Endothelial cell of umbilical vein (primary cell): Measurements from ENCODE around the gene ARHGAP29. TPM values are rescaled to one million over a fixed set of nuclear protein-coding genes. Genes with fewer than 3 reads are reported as not detected.
"Not testable (repeated sequence)": the region's sequence is repeated elsewhere in the genome, so short reads cannot be mapped to it uniquely, and the experiment has no call there.

ENCODE experiments used
- BruUV-seq: library from RNA; stranded (reverse); fragments of 400-500 nt; replicated peaks from 2 replicates; lab custom pipeline; 2021; lab: Mats Ljungman, UMichigan
- CTCF ChIA-PET: fragments of 300-600, 350-600 bp; sonication (Branson Sonifier 250); formaldehyde crosslinking; loops from one replicate; lab custom pipeline; 2021; ENCODE audit warnings: antibody characterized with exemption, inconsistent platforms; lab: Charles Lee
- POLR2A ChIA-PET: fragments of 300-600, 350-600 bp; sonication (Branson Sonifier 250); formaldehyde crosslinking; loops from one replicate; lab custom pipeline; 2021; ENCODE audit warnings: antibody characterized with exemption, inconsistent platforms; lab: Charles Lee
- DNase-seq: peaks from one replicate; pipeline ENCODE4 v3.0.0-alpha.2; 2011; ENCODE audit warnings: low read depth, low spot score
- FAIRE-seq: peaks from 2 replicates; lab custom pipeline; 2011; peaks lifted over from hg19 to GRCh38; lab: Jason Lieb, UNC
- H2AFZ ChIP-seq: 2 replicates; pipeline ENCODE4 v1.6.0; 2012; ENCODE audit warnings: low read depth, low read length, control low read depth, inconsistent platforms
- H3K27ac ChIP-seq: 2 replicates; pipeline ENCODE4 v1.5.1; 2011; ENCODE audit warnings: low read depth, mild to moderate bottlenecking, control low read depth, low read length, moderate library complexity; ENCODE audit not compliant: insufficient read depth
- H3K27me3 ChIP-seq, 2 experiments: 2 replicates each; pipeline versions ENCODE4 v1.6.0 to v1.6.1; 2011; ENCODE audit warnings: low read length in 2 of 2, mixed read lengths in 1 of 2; ENCODE audit not compliant: control insufficient read depth in 2 of 2, insufficient read depth in 2 of 2
- H3K36me3 ChIP-seq, 2 experiments: 2 replicates in 1 of 2; 3 replicates in 1 of 2; pipeline ENCODE4 v1.5.1; 2011; ENCODE audit warnings: low read length in 2 of 2, mild to moderate bottlenecking in 1 of 2, moderate library complexity in 1 of 2; ENCODE audit not compliant: control insufficient read depth in 2 of 2, insufficient read depth in 2 of 2; ENCODE audit errors: extremely low read depth in 1 of 2
- H3K4me1 ChIP-seq: 3 replicates; pipeline ENCODE4 v1.5.1; 2011; ENCODE audit warnings: mild to moderate bottlenecking, low read length; ENCODE audit not compliant: control insufficient read depth, insufficient read depth; ENCODE audit errors: extremely low read depth
- H3K4me2 ChIP-seq: 2 replicates; pipeline ENCODE4 v1.6.1; 2011; ENCODE audit warnings: low read length, control low read depth, mixed read lengths; ENCODE audit not compliant: insufficient read depth
- H3K4me3 ChIP-seq, 3 experiments: fragments of 200-600 bp in 1 of 3; sonication (generic), shearing (Covaris generic) in 1 of 3; replicated peaks in 1 of 3; 2 replicates each; pipeline ENCODE4 v1.5.1; 2011 to 2016; ENCODE audit warnings: control low read depth in 3 of 3, low read length in 3 of 3, mild to moderate bottlenecking in 2 of 3, inconsistent platforms in 1 of 3, low read depth in 1 of 3, moderate library complexity in 1 of 3; ENCODE audit not compliant: insufficient read depth in 1 of 3
- H3K79me2 ChIP-seq: 2 replicates; pipeline ENCODE4 v1.6.0; 2012; ENCODE audit warnings: low read length, inconsistent platforms; ENCODE audit not compliant: control insufficient read depth, insufficient read depth
- H3K9ac ChIP-seq: replicated peaks from 2 replicates; pipeline ENCODE3; 2011; ENCODE audit warnings: low read length, control low read depth; ENCODE audit not compliant: insufficient read depth; ENCODE audit errors: extremely low read depth
- H3K9me1 ChIP-seq: replicated peaks from 3 replicates; pipeline ENCODE4 v1.6.0; 2011; ENCODE audit warnings: mild to moderate bottlenecking, low read length; ENCODE audit not compliant: control insufficient read depth, insufficient read depth; ENCODE audit errors: extremely low read depth
- H3K9me3 ChIP-seq: replicated peaks from 2 replicates; pipeline ENCODE4 v1.5.1; 2012; ENCODE audit warnings: low read length, inconsistent platforms; ENCODE audit not compliant: control insufficient read depth, insufficient read depth
- H4K20me1 ChIP-seq: replicated peaks from 2 replicates; pipeline ENCODE3; 2011; ENCODE audit warnings: mild to moderate bottlenecking, low read length; ENCODE audit not compliant: control insufficient read depth, insufficient read depth; ENCODE audit errors: extremely low read depth
- POLR2A ChIP-seq: IDR thresholded peaks from 2 replicates; pipeline ENCODE4 v1.6.1; 2012; ENCODE audit warnings: low read depth, mild to moderate bottlenecking, control low read depth, low read length
- dilution Hi-C: fragments of 300-500 bp; cut with MboI; formaldehyde crosslinking; loops from one replicate; pipeline ENCODE4 v1.15.0; 2019; ENCODE audit warnings: low sequenced_read_pairs; ENCODE audit not compliant: extremely low pct_ligation_motif_present
- intact Hi-C: fragments of 100-400 bp; cut with micrococcal nuclease; formaldehyde crosslinking; loops from one replicate; pipeline ENCODE4 v1.10.0; 2022
- polyA plus RNA-seq, 4 experiments: library from polyadenylated mRNA; depleted of rRNA in 3 of 4; stranded (reverse) in 3 of 4; unstranded in 1 of 4; fragments of >200 nt; gene quantifications; 2 replicates each; pipeline versions ENCODE4 v1.2.1 to v1.2.3, GENCODE V29; 2011 to 2012; ENCODE audit warnings: missing spikeins in 1 of 4
- total RNA-seq: library from RNA; stranded (reverse); gene quantifications from 2 replicates; pipeline ENCODE4 v1.2.3, GENCODE V29; 2021

ARHGAP29 gene
- total and polyA plus RNA-seq, 2 donors (not counting 3 experiments of a cell fraction or from before 2014, with no cell fraction given) = 56.3 to 199 TPM

DNA sequence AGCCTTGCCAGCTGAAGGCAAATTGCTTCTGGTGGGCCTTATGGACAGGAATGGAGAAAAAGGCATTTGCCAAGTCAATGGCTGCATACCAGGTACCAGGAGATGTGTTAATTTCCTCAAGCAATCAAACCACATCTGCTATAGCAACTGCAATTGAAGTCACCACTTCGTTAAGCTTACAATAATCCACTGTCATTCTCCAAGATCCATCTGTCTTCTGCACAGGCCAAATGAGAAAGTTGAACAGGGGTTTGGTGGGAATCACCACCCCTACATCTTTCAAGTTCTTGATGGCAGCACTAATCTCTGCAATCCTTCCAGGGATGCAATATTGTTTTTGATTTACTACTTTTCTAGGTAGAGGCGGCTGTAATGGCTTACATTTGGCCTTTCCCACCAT is 72.5 kb downstream of the ARHGAP29 start:
- H3K9me3 ChIP-seq, H3K9me1 ChIP-seq, H3K4me1 ChIP-seq, H3K4me2 ChIP-seq, H3K79me2 ChIP-seq, H3K27me3 ChIP-seq, dilution Hi-C loops, H3K9ac ChIP-seq, DNase-seq, BruUV-seq, H3K27ac ChIP-seq, H3K36me3 ChIP-seq, H4K20me1 ChIP-seq, FAIRE-seq, POLR2A ChIA-PET, H2AFZ ChIP-seq, H3K4me3 ChIP-seq: not testable (repeated sequence)
- TF ChIP-seq POLR2A = peak; percentile 53
- intact Hi-C loops = loop anchor here (5.0 kb wide), 1 partner anchor 162 kb away; no protein-coding TSS in a partner anchor
- CTCF ChIA-PET = interaction anchor here (1.3 to 2.2 kb wide), 3 partner anchors 11 to 102 kb away, joined by 3 to 19 read pairs (median 3); no protein-coding TSS in a partner anchor

GRCh38 chr1:94164121-94164520 is 73.3 kb downstream of the ARHGAP29 start:
- H3K4me1 ChIP-seq, H3K36me3 ChIP-seq, H3K27me3 ChIP-seq, H3K9me1 ChIP-seq, BruUV-seq, DNase-seq, H3K79me2 ChIP-seq, POLR2A ChIA-PET, FAIRE-seq, H3K9ac ChIP-seq, H3K4me3 ChIP-seq, CTCF ChIA-PET, dilution Hi-C loops, H2AFZ ChIP-seq, H3K27ac ChIP-seq, H3K4me2 ChIP-seq, H3K9me3 ChIP-seq, H4K20me1 ChIP-seq: not testable (repeated sequence)
- intact Hi-C loops = loop anchor here (5.0 kb wide), 1 partner anchor 163 kb away; no protein-coding TSS in a partner anchor

DNA sequence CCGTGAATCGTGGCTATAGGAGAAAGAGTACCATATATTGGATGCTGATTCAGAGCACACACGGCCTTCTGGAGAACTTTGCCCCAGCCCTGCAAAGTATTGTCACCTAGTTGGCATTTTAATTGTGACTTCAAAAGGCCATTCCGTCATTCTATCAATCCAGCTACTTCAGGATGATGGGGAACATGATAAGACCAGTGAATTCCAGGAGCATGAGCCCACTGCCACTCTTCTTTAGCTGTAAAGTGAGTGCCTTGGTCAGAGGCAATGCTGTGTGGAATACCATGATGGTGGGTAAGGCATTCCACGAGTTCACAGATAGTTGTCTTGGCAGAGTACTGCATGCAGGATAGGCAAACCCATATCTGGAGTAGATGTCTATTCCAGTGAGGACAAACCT is 74.1 kb downstream of the ARHGAP29 start:
- H3K9ac ChIP-seq, H3K9me3 ChIP-seq, dilution Hi-C loops, BruUV-seq, H2AFZ ChIP-seq, H3K4me3 ChIP-seq, DNase-seq, H4K20me1 ChIP-seq, H3K9me1 ChIP-seq, H3K27ac ChIP-seq, FAIRE-seq, H3K79me2 ChIP-seq, POLR2A ChIA-PET, H3K27me3 ChIP-seq, H3K36me3 ChIP-seq, H3K4me1 ChIP-seq, H3K4me2 ChIP-seq: not testable (repeated sequence)
- intact Hi-C loops = loop anchor here (5.0 kb wide), 1 partner anchor 164 kb away; no protein-coding TSS in a partner anchor
- CTCF ChIA-PET = interaction anchor here (0.8 kb wide), 1 partner anchor 100 kb away, joined by 3 read pairs; no protein-coding TSS in a partner anchor
